Mesothelial cell of epicardium (in vitro differentiated cells): ENCODE results near the gene CDH26. TPM values are rescaled to one million over a fixed set of nuclear protein-coding genes. Genes with fewer than 3 reads are reported as not detected.
A peak's percentile ranks its signal among the peaks of the same experiment; 100 is the strongest.

ENCODE experiments used
- DNase-seq, 2 experiments: peaks; one replicate each; pipeline ENCODE4 v3.0.0; 2021; ENCODE audit warnings: low spot score in 2 of 2; ENCODE audit not compliant: unreplicated experiment in 2 of 2
- H3K27ac Mint-ChIP-seq: 2 replicates; pipeline ENCODE4 v1.8.0; 2021; ENCODE audit warnings: mixed read lengths
- H3K27me3 Mint-ChIP-seq: 2 replicates; pipeline ENCODE4 v1.8.0; 2021; ENCODE audit warnings: low read depth, mixed read lengths
- H3K36me3 Mint-ChIP-seq: 2 replicates; pipeline ENCODE4 v1.8.0; 2021; ENCODE audit warnings: mixed read lengths
- H3K4me1 Mint-ChIP-seq: 2 replicates; pipeline ENCODE4 v1.8.0; 2021; ENCODE audit warnings: mixed read lengths
- H3K4me3 Mint-ChIP-seq: 2 replicates; pipeline ENCODE4 v1.8.0; 2021; ENCODE audit warnings: mild to moderate bottlenecking, moderate library complexity, mixed read lengths
- H3K9me3 Mint-ChIP-seq: 2 replicates; pipeline ENCODE4 v1.8.0; 2021; ENCODE audit warnings: mixed read lengths
- total RNA-seq: library from RNA; stranded (reverse); gene quantifications from 3 replicates; pipeline ENCODE4 v1.2.1, GENCODE V29; 2021
- TF ChIP-seq, protein P1 (sequence below): fragments of 200-600 bp; sonication (generic); IDR thresholded peaks from one replicate; pipeline ENCODE4 v1.5.0; 2021; ENCODE audit warnings: antibody characterized with exemption; ENCODE audit not compliant: unreplicated experiment

CDH26 gene
- total RNA-seq, 1 donor from 2014 or later, result 0.49 TPM

- Mint-ChIP-seq H3K27ac (peak overlapping the region; percentile 84), H3K4me3 (no peak overlapping the region), H3K36me3 (no peaks in the 10 kb centered on the region), H3K27me3 (no peaks in the 10 kb centered on the region), H3K9me3 (no peaks in the 10 kb centered on the region), H3K4me1 (peaks cover 38% of the 10 kb centered on the region)
- DNase-seq, result no peak
- TF ChIP-seq, protein P1, sequence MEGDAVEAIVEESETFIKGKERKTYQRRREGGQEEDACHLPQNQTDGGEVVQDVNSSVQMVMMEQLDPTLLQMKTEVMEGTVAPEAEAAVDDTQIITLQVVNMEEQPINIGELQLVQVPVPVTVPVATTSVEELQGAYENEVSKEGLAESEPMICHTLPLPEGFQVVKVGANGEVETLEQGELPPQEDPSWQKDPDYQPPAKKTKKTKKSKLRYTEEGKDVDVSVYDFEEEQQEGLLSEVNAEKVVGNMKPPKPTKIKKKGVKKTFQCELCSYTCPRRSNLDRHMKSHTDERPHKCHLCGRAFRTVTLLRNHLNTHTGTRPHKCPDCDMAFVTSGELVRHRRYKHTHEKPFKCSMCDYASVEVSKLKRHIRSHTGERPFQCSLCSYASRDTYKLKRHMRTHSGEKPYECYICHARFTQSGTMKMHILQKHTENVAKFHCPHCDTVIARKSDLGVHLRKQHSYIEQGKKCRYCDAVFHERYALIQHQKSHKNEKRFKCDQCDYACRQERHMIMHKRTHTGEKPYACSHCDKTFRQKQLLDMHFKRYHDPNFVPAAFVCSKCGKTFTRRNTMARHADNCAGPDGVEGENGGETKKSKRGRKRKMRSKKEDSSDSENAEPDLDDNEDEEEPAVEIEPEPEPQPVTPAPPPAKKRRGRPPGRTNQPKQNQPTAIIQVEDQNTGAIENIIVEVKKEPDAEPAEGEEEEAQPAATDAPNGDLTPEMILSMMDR, result no peak
Measured at GRCh38 chr20:59925359-59925758, 32.9 kb upstream of the CDH26 start.

DNA sequence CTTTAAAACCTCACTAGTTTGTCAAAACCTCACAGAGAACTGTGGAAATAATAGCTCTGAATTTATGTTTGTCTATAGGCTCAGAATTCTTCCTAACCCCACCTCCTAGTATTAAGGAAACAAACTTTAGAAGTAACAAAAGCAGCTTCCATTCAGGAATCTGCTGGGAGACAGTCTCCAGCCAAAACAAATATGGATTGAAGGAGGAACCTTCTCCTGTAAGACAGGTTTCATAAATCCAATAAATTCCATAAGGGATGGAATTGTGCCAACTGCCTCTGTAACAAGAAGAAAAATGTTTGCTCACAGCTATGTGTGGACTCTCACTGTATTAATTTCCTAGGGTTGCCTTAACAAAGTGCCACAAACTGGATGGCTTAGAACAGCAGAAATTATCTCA lies 32.3 kb upstream of the CDH26 start:
- Mint-ChIP-seq H3K27ac (peak overlapping the region; percentile 84), H3K27me3 (no peaks in the 10 kb centered on the region), H3K9me3 (no peaks in the 10 kb centered on the region), H3K36me3 (no peaks in the 10 kb centered on the region), H3K4me3 (no peak overlapping the region), H3K4me1 (peaks cover 38% of the 10 kb centered on the region)
- TF ChIP-seq, protein P1, result no peak
- no peak for DNase-seq

DNA sequence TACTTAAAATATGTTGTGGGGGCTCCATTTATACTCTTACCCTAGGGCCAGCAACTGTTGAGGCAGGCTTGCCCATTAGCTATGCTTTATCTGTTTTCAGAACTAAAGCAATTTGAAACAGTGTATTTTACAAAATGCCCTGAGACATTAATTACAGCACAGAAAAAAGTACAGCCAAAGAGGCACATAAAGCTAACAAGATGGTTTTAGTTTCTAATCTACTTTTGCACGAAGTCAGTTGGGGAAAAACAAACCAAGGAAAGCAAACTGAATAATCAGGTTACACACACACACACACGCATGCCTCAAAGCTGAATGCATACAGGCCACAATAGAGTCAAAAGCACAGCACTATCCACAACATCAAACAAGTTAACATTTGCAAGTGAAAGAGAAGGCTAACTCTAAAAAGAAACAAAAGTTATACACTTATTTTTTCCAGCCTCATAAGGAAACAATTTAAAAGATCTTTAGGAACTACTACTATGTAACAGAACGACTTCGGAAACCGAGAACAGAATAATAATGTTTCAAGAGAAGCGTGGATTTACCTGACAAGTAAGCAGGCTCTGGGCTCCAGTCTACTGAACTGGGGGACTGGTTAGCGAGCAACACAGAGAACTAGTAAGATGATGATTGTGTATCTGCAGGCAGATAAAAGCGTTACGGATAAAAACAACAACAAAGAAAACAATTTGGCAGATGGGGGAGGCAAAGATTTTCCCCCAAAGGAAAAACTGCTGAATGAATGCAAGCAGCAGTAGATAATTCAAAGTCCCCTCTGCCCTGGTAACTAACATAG lies 26.5 kb upstream of the CDH26 start:
- Mint-ChIP-seq H3K4me1 (peaks cover 23% of the 10 kb centered on the region), H3K4me3 (peak overlapping the region; percentile 65), H3K9me3 (no peaks in the 10 kb centered on the region), H3K36me3 (no peaks in the 10 kb centered on the region), H3K27ac (peak overlapping the region; percentile 37), H3K27me3 (no peaks in the 10 kb centered on the region)
- TF ChIP-seq, protein P1, result no peak
- no peak for DNase-seq

- Mint-ChIP-seq H3K4me1 (peaks cover 22% of the 10 kb centered on the region), H3K27me3 (no peaks in the 10 kb centered on the region)
Measured at GRCh38 chr20:59932616-59933295, 25.5 kb upstream of the CDH26 start.

DNA sequence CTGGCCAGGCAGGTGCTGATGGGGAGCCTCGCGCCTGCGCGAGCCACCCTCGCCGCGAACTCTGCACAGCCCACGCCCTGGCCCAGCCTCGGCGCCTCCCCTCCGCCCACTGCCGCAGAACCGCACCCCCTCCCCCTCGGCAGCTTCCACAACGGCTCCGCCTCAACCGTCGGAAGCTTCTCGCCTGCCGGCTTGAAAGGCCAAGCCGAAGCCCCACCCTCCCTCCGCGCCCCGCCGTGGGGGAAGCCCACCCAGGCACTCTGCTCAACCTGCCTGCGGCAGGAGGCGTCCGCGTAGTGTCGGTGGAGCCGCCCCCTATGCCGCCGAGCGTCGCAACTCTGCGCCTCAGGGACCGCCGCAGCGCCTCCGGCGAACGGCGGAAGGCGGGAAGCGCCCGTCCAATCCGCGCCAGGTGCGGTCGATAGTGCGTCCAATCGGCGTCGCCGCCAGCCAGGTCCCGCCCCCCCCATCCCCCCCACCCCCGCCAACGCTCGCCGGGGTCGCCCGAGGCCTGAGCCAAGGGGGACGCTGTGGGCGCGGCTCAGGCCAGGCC lies 24.9 kb upstream of the CDH26 start, which contains the start of gene SYCP2:
SYCP2 (minus strand) TSS at position 342 of the 553 bp plus-strand sequence. CDS start 11,224 bp downstream, outside the sequence.
- no peaks in the 10 kb centered on the region for H3K27me3 Mint-ChIP-seq
- no peak for DNase-seq
- no peaks in the 10 kb centered on the region for H3K9me3 Mint-ChIP-seq
- H3K27ac Mint-ChIP-seq, result no peak within 1 kb of the TSS
- peak within 1 kb of the TSS; percentile 71 for H3K4me3 Mint-ChIP-seq
- peaks cover 27% of the 10 kb centered on the region for H3K4me1 Mint-ChIP-seq
- H3K36me3 Mint-ChIP-seq, result no peaks in the 10 kb centered on the region
- TF ChIP-seq, protein P1, result no peak

More at GRCh38 chr20:59932616-59933295, 25.5 kb upstream of the CDH26 start:
- Mint-ChIP-seq H3K9me3 (no peaks in the 10 kb centered on the region), H3K36me3 (no peaks in the 10 kb centered on the region), H3K27ac (no peak overlapping the region), H3K4me3 (peak overlapping the region; percentile 53)
- TF ChIP-seq, protein P1, result no peak
- DNase-seq, result no peak
